Testis (tissue), 5 donors: ENCODE data around the gene SELENOP. TPM values are rescaled to one million over a fixed set of nuclear protein-coding genes. Genes with fewer than 3 reads are reported as not detected.
A peak's percentile ranks its signal among the peaks of the same experiment; 100 is the strongest.

Experiments
- DNase-seq: peaks from one replicate; pipeline ENCODE4 v3.0.0-alpha.2; 2019
- H3K27ac ChIP-seq, 2 donors: fragments of 200-600 bp; sonication (generic); one replicate each; pipeline ENCODE4 v1.5.1; 2019
- H3K27me3 ChIP-seq: fragments of 200-600 bp; sonication (generic); one replicate; pipeline ENCODE4 v1.5.1; 2019
- H3K36me3 ChIP-seq: fragments of 200-600 bp; sonication (generic); one replicate; pipeline ENCODE4 v1.5.1; 2017; ENCODE audit warnings: low read depth; ENCODE audit errors: missing control alignments
- H3K4me1 ChIP-seq: fragments of 200-600 bp; sonication (generic); one replicate; pipeline ENCODE4 v1.5.1; 2019
- H3K4me3 ChIP-seq, 2 donors: fragments of 200-600 bp; sonication (generic); one replicate each; pipeline ENCODE4 v1.5.1; 2017 to 2019
- H3K9me3 ChIP-seq: fragments of 200-600 bp; sonication (generic); one replicate; pipeline ENCODE4 v1.5.1; 2017
- CTCF ChIP-seq, 3 experiments: fragments of 450-650 bp in 2 of 3; fragments of 200-600 bp in 1 of 3; sonication (generic) in 1 of 3; IDR thresholded peaks; one replicate each; pipeline ENCODE4 v1.5.1; 2016 to 2019; ENCODE audit warnings: antibody characterized with exemption in 3 of 3, mild to moderate bottlenecking in 2 of 3, moderate library complexity in 1 of 3
- POLR2A ChIP-seq: fragments of 450-650 bp; IDR thresholded peaks from one replicate; pipeline ENCODE4 v1.6.1; 2017; ENCODE audit warnings: antibody characterized with exemption, mild to moderate bottlenecking, moderate library complexity
- WGBS, 2 donors: methylation state at CpG; one replicate each; pipeline ENCODE4 v1.1.5; 2018; 5-methylcytosine and 5-hydroxymethylcytosine counted together
- intact Hi-C: fragments of 100-400 bp; cut with DNase I; formaldehyde crosslinking; loops from one replicate; pipeline ENCODE4 v1.15.1; 2023; ENCODE audit warnings: low total_unique reads
- long read RNA-seq, 2 donors: transcript quantifications; one replicate each; lab custom pipeline, GENCODE V29; 2026
- polyA plus RNA-seq: library from polyadenylated mRNA; stranded (reverse); fragments of 350-450 nt; fragmentation: Illumina TruSeq; extraction: RNeasy Lipid Tissue Mini Kit (QIAGEN cat#74804); gene quantifications from one replicate; pipeline ENCODE4 v1.2.3, GENCODE V29; 2014; ENCODE audit warnings: low read depth, low replicate concordance; ENCODE audit not compliant: insufficient read depth
- total RNA-seq, 2 donors: library from RNA; depleted of rRNA; stranded (reverse); fragments of >200 nt; gene quantifications; one replicate each; pipeline ENCODE4 v1.2.3, GENCODE V29; 2016

Gene SELENOP
- total RNA-seq: 100 to 1,000 TPM in 1 of 2 donors, 10 to 100 TPM in 1; 52.1 to 125 TPM
- polyA plus RNA-seq: 156 TPM
- long read RNA-seq, donor 1, full-length matches to known transcripts: 322 of 359 reads
- long read RNA-seq, donor 1, partial matches to known transcripts: 23 of 359 reads
- long read RNA-seq, donor 1, other reads (novel, unspliced or antisense): 14 of 359 reads
- long read RNA-seq, donor 2, transcript SELENOP-214 (5 exons, 2,243 nt): major isoform, 130 of 178 reads
- long read RNA-seq, donor 2, transcript SELENOP-202 (3 exons, 799 nt): minor isoform, 20 of 178 reads
- long read RNA-seq, donor 2, partial matches to known transcripts: 14 of 178 reads
- long read RNA-seq, donor 2, other reads (novel, unspliced or antisense): 5 of 178 reads

DNA sequence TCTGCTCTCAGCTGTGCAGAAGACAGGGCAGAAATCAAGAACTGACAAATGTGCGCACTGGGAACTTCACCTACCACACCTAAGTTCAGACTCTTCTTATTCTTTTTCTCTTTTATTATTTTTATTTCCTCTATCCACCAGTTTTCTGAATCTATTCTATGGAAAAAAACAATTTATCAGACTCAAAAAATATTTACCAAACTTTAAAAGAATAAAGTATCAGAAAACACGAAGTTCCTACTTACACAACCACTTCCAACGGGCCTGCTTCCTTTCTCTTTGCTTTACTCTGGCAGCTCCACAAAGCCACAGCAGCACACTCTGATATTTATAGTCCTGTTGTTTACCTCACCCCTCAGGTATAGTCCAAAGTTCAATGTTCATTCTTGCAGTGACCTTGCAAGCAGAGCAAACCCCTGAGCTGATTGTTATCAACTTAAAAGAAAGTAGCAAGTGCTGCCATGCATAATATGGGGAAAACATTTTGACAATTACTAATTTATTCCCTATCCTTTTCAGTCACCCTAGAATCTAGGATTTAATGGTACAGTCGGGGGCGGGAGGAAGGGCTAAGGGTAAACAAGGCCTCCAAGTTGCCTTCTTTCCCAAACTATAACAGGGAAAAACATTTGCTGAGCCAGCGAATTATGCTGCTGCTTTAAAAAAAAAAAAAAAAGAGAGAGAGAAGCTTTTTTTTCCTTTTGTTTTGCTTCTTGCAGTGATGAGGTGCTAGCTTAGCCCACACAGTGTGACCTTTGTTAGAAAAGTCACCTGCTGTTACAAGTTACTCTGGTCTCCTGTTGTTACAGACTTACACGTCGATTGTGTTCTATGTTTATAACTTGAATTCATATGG, at the start of gene SELENOP:
SELENOP (minus strand) TSS at position 302 of the 856 bp plus-strand sequence. CDS start 3,539 bp downstream, outside the sequence.
- Histone ChIP-seq H3K4me3 (peak within 1 kb of the TSS; percentile 49 to 62), H3K4me1 (peaks cover 4% of the 10 kb centered on the region), H3K36me3 (no peaks in the 10 kb centered on the region), H3K27me3 (no peaks in the 10 kb centered on the region), H3K27ac (peak within 1 kb of the TSS; percentile 67 to 84), H3K9me3 (no peaks in the 10 kb centered on the region)
- intact Hi-C loops: no loop called here
- DNase-seq: peak; percentile 67
- TF ChIP-seq POLR2A: peak; percentile 36
- TF ChIP-seq CTCF (IDR thresholded peaks at IDR 0.05): no peak
- 16 to 17% methylated on average over 8 of the region's 8 CpGs for WGBS, 2 donors

- Histone ChIP-seq H3K4me3 (no peak overlapping the region), H3K27ac (no peak overlapping the region), H3K36me3 (no peaks in the 10 kb centered on the region), H3K27me3 (no peaks in the 10 kb centered on the region), H3K4me1 (peaks cover 3% of the 10 kb centered on the region), H3K9me3 (no peaks in the 10 kb centered on the region)
- TF ChIP-seq CTCF (IDR thresholded peaks at IDR 0.05) (no peak), POLR2A (no peak)
- intact Hi-C loops: no loop called here
- 34 to 36% methylated on average over 7 of the region's 7 CpGs for WGBS, 2 donors
- no peak for DNase-seq
Measured at GRCh38 chr5:42858687-42859086, 47.0 kb upstream of the SELENOP start.

DNA sequence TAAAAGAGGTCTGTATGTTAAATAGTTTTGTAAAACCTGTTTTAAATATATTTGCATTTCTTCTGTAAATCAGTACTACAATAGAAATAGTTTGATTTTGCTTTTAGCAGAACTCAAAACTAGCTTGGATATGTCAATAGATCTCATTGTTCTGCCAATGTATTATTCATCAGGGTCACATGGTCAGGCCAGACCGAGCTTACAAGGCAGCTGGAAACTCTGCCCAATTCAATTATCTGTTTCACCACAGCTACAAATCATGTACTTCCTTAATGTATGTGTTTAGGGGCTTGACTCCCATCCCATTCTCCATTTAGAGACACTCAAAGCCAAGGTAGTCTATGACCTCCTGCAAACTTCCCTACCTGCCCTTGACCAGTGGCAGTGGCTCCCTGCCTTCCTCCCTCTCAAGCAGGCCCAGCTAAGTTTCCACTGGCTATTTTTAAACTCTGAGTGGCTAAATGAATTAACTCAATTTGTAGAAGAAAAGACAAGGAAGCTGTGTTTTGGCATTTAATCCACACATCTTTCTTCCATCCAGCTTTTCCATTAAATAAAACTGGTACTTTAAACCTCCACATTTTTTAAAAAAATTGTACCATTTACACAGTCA, 46.4 kb upstream of the SELENOP start:
- Histone ChIP-seq H3K36me3 (no peaks in the 10 kb centered on the region), H3K27me3 (no peaks in the 10 kb centered on the region), H3K4me1 (peaks cover 3% of the 10 kb centered on the region), H3K4me3 (no peak overlapping the region), H3K27ac (no peak overlapping the region), H3K9me3 (no peaks in the 10 kb centered on the region)
- 23 to 31% methylated on average over 1 of the region's 1 CpG for WGBS, 2 donors
- no peak for DNase-seq
- TF ChIP-seq POLR2A (no peak), CTCF (IDR thresholded peaks at IDR 0.05) (no peak)
- intact Hi-C loops: no loop called here

GRCh38 chr5:42855811-42856210, 44.1 kb upstream of the SELENOP start:
- H3K9me3 ChIP-seq: no peaks in the 10 kb centered on the region
- TF ChIP-seq POLR2A: no peak
- no peak for TF ChIP-seq CTCF (IDR thresholded peaks at IDR 0.05)
- H3K36me3 ChIP-seq: no peaks in the 10 kb centered on the region
- no peak overlapping the region for H3K27ac ChIP-seq
- intact Hi-C loops: no loop called here
- no peaks in the 10 kb centered on the region for H3K27me3 ChIP-seq
- WGBS, 2 donors: 30 to 57% methylated on average over 2 of the region's 2 CpGs
- peaks cover 3% of the 10 kb centered on the region for H3K4me1 ChIP-seq
- DNase-seq: no peak
- no peak overlapping the region for H3K4me3 ChIP-seq
